Measurements from ENCODE around the gene SEC63.
"Not testable (repeated sequence)": the region's sequence is repeated elsewhere in the genome, so short reads cannot be mapped to it uniquely, and the experiment has no call there.

SEC63 gene

DNA sequence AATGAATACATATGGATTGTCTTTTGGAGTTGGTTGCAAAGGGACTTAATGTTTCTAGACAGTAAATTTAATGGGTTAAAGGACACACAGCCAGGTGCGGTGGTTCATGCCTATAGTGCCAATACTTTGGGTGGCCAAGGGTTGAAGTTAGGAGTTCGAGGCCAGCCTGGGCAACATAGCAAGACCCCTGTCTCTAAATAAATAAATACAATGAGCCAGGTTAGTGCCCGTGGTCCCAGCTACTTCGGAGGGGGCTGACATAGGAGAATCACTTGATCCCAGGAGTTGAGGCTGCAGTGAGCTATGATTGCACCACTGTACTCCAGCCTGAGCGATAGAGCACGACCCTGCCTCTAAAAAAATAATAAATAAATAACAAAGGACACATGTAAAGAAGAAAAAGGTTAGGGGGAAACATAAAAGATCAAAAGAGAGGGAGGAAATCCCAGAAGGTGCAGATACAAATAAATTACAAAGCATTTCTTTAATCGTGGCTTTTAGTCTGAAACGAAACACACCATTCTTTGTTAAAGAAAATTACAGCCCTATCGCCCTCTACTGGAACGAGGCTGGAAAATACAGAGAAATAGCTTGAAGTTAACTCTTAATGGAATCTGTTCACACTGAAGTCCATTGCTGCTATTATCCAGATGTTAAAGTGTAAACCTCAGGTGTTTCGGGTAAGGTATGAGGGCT is 91.3 kb downstream of the SEC63 start:
- H3K27ac ChIP-seq: no peak overlapping the region
- no peak for DNase-seq (ENCODE audit: low read depth, low spot score)

GRCh38 chr6:107864226-107865127 is 93.5 kb downstream of the SEC63 start:
- DNase-seq (ENCODE audit: low read depth, low spot score): no peak
- no peak overlapping the region for H3K27ac ChIP-seq

DNA sequence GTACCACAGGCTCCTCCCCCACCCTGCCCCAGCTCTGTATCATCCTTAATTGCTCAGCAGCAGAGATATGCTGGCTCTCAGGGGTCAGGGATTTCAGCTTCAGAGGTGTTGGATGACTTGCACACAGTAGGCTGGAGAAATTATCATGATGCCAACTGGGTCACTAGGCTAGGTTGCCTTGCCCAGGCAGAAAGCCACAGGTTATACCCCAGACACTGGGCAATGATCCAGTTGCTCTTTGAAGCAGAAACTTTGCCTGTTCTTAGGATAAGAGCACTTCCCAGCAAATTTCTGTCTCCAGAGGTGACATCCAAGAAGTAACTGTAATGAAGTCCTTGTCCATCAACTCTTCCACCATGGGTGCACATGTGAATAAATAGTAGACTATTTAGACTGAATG is 95.6 kb downstream of the SEC63 start:
- H3K27ac ChIP-seq: no peak overlapping the region
- DNase-seq (ENCODE audit: low read depth, low spot score): no peak

GRCh38 chr6:107860963-107861362 is 97.0 kb downstream of the SEC63 start:
- H3K27ac ChIP-seq: not testable (repeated sequence)

DNA sequence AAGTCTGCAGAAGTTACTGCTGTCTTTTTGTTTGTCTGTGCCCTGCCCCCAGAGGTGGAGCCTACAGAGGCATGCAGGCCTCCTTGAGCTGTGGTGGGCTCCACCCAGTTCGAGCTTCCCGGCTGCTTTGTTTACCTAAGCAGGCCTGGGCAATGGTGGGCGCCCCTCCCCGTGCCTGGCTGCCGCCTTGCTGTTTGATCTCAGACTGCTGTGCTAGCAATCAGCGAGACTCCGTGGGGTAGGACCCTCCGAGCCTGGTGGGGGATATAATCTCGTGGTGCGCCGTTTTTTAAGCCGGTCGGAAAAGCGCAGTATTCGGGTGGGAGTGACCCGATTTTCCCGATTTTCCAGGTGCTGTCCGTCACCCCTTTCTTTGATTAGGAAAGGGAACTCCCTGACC is 97.9 kb downstream of the SEC63 start:
- DNase-seq (ENCODE audit: low read depth, low spot score); H3K27ac ChIP-seq: not testable (repeated sequence)

More at GRCh38 chr6:107860963-107861362, 97.0 kb downstream of the SEC63 start:
- DNase-seq (ENCODE audit: low read depth, low spot score): not testable (repeated sequence)

GRCh38 chr6:107853230-107853629 is 104.8 kb downstream of the SEC63 start:
- no peak for DNase-seq (ENCODE audit: low read depth, low spot score)
- no peak overlapping the region for H3K27ac ChIP-seq

DNA sequence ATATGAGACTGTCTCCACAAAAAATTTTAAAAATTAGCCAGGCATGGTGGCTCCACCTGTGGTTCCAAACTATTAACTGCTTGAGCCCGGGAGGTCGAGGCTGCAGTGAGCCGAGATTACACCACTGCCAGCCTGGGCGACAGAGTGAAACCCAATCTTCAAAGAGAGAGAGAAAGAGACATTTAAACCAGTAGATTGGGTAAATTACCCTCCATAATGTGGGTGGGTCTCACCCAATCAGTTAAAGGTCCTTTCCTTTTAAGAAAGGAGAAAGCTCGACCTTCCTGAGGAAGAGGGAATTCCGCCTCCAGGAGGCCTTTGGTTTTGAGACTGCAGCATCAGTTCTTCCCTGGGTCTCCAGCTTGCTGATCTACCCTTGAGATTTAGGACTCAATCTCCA is 108.7 kb downstream of the SEC63 start:
- no peak overlapping the region for H3K27ac ChIP-seq
- no peak for DNase-seq (ENCODE audit: low read depth, low spot score)

GRCh38 chr6:107847844-107848802 is 109.9 kb downstream of the SEC63 start:
- DNase-seq (ENCODE audit: low read depth, low spot score): no peak
- H3K27ac ChIP-seq: no peak overlapping the region

GRCh38 chr6:107846262-107846795 is 111.7 kb downstream of the SEC63 start:
- no peak overlapping the region for H3K27ac ChIP-seq
- no peak for DNase-seq (ENCODE audit: low read depth, low spot score)

GRCh38 chr6:107845777-107846176 is 112.2 kb downstream of the SEC63 start:
- no peak overlapping the region for H3K27ac ChIP-seq
- DNase-seq (ENCODE audit: low read depth, low spot score): no peak

- no peak overlapping the region for H3K27ac ChIP-seq
- no peak for DNase-seq (ENCODE audit: low read depth, low spot score)
These were observed 114.6 kb downstream of the SEC63 start for GRCh38 chr6:107843400-107843799.

DNA sequence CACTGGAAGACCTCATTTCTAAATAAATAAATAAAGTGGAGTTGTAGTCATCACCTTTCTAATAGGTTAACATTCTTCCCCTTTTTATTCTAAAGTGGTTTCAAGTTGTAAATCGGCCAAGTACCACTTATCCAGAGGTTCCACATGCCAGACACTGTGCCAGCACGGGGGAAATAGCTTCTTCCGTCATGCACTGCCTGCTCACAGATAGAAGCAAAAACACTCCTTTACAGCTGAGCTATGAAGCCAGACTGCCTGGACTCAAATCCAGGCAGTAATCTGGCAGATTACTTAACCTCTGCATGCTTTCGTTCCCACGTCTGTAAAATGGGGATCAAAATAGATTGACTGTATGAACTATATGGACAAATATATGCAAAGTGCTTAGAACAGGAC is 116.7 kb downstream of the SEC63 start:
- DNase-seq (ENCODE audit: low read depth, low spot score): no peak
- no peak overlapping the region for H3K27ac ChIP-seq

DNA sequence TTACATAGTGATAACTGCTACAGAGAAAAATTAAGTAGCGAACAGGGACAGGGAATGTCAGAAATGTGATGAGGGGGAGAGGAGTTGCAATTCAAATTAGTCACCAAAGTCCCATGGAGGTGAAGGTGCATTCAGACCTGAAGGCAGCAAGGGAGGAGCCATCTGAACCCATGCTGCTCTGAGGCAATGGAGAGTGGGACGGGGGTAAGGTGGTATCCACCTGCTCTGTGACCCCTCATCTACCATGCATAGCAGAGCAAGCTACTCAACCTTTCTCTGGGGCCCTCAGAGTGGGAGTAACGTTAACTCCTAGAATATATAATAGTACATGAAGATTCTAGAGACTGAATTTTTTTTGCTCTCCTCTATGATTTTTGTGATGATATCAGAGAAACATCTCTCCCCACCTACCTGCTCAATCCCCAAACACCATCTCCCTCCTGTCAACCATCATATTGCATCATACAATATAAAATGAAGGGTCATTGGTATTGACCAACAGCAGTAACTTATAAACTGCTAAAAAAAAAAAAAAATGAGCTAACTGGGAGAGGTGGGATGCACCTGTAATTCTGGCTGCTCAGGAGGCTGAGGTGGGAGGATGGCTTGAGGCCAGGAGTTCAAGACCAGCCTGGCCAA is 117.3 kb downstream of the SEC63 start:
- H3K27ac ChIP-seq: no peak overlapping the region
- no peak for DNase-seq (ENCODE audit: low read depth, low spot score)

- DNase-seq (ENCODE audit: low read depth, low spot score): no peak
- no peak overlapping the region for H3K27ac ChIP-seq
These were observed 124.9 kb downstream of the SEC63 start for GRCh38 chr6:107833136-107833535.

- H3K27ac ChIP-seq: no peak overlapping the region
- no peak for DNase-seq (ENCODE audit: low read depth, low spot score)
These were observed 125.6 kb downstream of the SEC63 start for GRCh38 chr6:107832151-107833056.

DNA sequence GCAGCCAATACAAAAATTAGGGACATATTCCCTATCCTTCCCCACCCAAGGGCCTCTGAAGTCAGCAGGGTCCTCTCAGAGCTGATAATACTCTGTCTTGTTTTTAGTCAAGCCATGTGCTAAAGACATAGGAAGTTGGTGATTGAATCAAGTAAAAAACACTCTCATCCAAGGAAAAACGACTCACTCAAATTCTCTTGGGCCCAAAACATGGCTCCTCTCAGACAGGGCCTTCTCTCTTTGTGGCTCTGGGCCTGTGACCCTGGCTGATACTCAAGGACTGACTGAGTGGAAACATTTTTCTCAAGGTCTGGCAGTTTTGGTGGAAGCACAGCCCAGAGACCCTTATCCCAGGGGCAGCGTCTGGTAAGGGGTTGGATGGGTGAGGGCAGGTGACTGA is 127.9 kb downstream of the SEC63 start:
- H3K27ac ChIP-seq: no peak overlapping the region
- no peak for DNase-seq (ENCODE audit: low read depth, low spot score)

- DNase-seq (ENCODE audit: low read depth, low spot score): no peak
- no peak overlapping the region for H3K27ac ChIP-seq
These were observed 130.5 kb downstream of the SEC63 start for GRCh38 chr6:107827541-107827940.

GRCh38 chr6:107823047-107823557 is 134.9 kb downstream of the SEC63 start:
- no peak for DNase-seq (ENCODE audit: low read depth, low spot score)
- H3K27ac ChIP-seq: no peak overlapping the region

Measured in epithelial cell of prostate (primary cell).